ENCODE measurements around the gene KCNC1. TPM values are rescaled to one million over a fixed set of nuclear protein-coding genes. Genes with fewer than 3 reads are reported as not detected.

KCNC1 gene
- total and polyA plus RNA-seq, 4 donors = not detected

- WGBS, 2 donors = 7 to 8% methylated on average over 39 to 68 of the region's 68 CpGs
- no peaks in the 10 kb centered on the region for H3K27me3 ChIP-seq (ENCODE audit: control insufficient read depth in 1 of 2, insufficient read depth in 2 of 2, low read length in 1 of 2)
- H3K27ac ChIP-seq (ENCODE audit: low read depth in 1 of 2, low read length in 2 of 2) = no peak overlapping the region
- DNase-seq (no peak), ATAC-seq (ENCODE audit: low FRiP score) (no peak)
- H3K4me3 ChIP-seq (ENCODE audit: low read length in 2 of 2) = no peak overlapping the region
- intact Hi-C loops (cut with DNase I) = no loop called here
- no peaks in the 10 kb centered on the region for H3K9me3 ChIP-seq (ENCODE audit: control insufficient read depth, low read length)
- no peaks in the 10 kb centered on the region for H3K4me1 ChIP-seq (ENCODE audit: control insufficient read depth in 1 of 2, insufficient read depth in 2 of 2, low read length in 2 of 2)
- no peaks in the 10 kb centered on the region for H3K36me3 ChIP-seq (ENCODE audit: control insufficient read depth in 1 of 2, insufficient read depth in 2 of 2, low read length in 1 of 2)
Observed at GRCh38 chr11:17695454-17696441, 38.8 kb upstream of the KCNC1 start.

DNA sequence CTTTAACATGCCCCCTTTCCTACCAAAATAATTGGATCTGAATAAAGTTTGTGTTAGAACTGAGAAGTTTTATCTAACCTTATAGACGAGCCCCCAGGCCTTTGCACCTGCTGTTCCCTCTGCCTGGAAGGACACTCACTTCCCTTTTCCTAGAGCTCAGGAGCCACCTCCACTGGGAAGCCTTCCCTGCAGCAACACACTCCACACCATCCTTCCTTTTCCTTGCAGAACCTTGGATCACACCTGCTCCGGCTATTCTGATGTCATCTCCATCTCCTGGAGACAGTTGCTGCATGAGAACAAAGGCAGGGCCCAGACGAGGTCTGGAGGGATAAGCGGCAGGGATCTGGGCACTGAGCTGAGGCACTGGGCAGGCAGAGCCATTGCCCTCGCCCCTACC is 37.8 kb upstream of the KCNC1 start:
- Histone ChIP-seq H3K36me3 (ENCODE audit: control insufficient read depth in 1 of 2, insufficient read depth in 2 of 2, low read length in 1 of 2) (no peaks in the 10 kb centered on the region), H3K9me3 (ENCODE audit: control insufficient read depth, low read length) (no peaks in the 10 kb centered on the region), H3K27ac (ENCODE audit: low read depth in 1 of 2, low read length in 2 of 2) (no peak overlapping the region), H3K27me3 (ENCODE audit: control insufficient read depth in 1 of 2, insufficient read depth in 2 of 2, low read length in 1 of 2) (no peaks in the 10 kb centered on the region), H3K4me1 (ENCODE audit: control insufficient read depth in 1 of 2, insufficient read depth in 2 of 2, low read length in 2 of 2) (no peaks in the 10 kb centered on the region), H3K4me3 (ENCODE audit: low read length in 2 of 2) (no peak overlapping the region)
- ATAC-seq (ENCODE audit: low FRiP score) = no peak
- 83 to 84% methylated on average over 5 of the region's 5 CpGs for WGBS, 2 donors
- intact Hi-C loops (cut with DNase I) = no loop called here
- no peak for DNase-seq

DNA sequence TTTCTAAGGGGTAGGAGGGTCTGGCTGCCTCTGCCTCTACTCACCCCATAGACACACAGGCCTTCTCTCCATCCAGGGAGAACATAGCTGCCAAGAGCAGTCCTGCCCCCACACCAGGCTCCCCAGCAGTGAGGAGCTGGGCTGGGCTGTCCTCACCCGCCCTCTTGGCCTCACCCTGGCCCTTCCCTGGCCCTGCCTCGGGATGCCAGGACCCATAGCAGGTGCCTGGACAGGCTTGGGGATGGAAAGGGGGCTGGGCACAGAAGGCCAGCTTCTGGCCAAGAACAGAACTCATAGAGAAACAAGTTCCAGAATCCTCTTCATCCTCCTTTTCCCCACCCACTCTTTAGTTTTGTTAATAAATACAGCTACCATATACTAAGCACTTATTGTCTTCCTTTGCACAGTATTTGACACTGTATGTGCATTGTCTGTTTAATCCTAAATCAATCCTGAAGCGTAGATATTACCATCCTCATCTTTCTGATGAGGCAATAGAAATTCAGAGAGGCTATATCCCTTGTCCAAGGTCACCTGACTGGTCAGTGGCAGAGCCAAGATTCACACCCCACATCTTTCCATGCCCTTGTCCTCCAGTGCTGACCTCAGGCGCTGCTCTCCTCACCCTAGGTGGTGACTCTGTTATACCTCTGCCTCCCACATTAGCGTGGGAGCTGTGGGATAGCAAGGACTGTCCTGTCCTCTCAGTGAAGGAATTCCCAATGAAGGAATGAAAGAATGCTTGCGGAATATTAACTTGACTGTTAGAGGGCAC is 37.2 kb upstream of the KCNC1 start:
- Histone ChIP-seq H3K4me3 (ENCODE audit: low read length in 2 of 2) (no peak overlapping the region), H3K36me3 (ENCODE audit: control insufficient read depth in 1 of 2, insufficient read depth in 2 of 2, low read length in 1 of 2) (no peaks in the 10 kb centered on the region), H3K4me1 (ENCODE audit: control insufficient read depth in 1 of 2, insufficient read depth in 2 of 2, low read length in 2 of 2) (no peaks in the 10 kb centered on the region), H3K9me3 (ENCODE audit: control insufficient read depth, low read length) (no peaks in the 10 kb centered on the region), H3K27ac (ENCODE audit: low read depth in 1 of 2, low read length in 2 of 2) (no peak overlapping the region), H3K27me3 (ENCODE audit: control insufficient read depth in 1 of 2, insufficient read depth in 2 of 2, low read length in 1 of 2) (no peaks in the 10 kb centered on the region)
- ATAC-seq (ENCODE audit: low FRiP score) (no peak), DNase-seq (no peak)
- WGBS, 2 donors = 65 to 70% methylated on average over 6 of the region's 6 CpGs
- intact Hi-C loops (cut with DNase I) = no loop called here

DNA sequence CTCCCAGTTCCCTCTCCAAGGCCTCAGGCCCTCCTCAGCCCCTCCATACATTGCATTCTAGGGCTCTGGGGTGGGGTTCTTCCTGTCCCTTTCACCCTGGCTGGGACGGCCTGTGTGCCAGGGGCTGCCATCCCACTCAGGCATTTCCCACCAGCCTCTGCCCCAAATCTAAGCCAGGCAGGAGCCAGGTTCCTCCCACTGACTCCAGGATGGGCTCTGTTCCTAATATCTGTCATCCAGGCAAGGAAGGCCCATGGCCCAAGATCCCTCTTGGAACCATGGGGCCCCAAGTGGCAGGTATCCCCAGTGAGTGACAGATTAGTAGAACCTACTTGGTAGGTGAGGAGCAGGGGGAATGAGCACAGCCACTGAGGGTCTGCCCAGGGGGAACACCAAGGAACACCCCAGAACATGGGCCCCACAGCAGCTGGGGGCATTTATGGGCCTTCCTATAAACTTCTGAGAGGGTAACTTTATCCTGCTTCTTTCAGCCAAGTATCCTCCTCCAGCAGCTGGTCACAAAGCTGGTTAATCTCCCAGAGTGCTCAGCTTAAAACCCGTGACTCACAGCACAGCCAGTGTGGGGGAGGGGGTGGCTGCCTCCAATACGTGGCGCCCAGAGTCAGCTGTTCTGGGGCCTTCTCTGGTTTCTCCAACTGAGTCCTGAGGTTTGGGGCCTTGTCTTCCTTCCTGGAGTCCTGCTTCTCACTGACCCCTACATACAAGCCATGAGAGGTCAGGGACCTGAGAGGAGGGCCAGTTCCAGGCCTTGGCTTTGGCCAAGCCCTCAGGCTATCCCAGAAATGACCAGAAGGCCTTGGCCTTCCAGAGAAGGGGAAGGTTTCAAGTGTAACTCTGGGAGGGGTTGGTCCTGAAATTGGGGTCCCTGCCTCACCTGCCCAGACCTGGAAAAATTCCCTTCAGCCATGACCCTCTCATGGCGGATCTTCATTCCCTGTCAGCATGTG is 35.1 kb upstream of the KCNC1 start:
- intact Hi-C loops (cut with DNase I) = no loop called here
- ATAC-seq (ENCODE audit: low FRiP score) (no peak), DNase-seq (no peak)
- H3K4me1 ChIP-seq (ENCODE audit: control insufficient read depth in 1 of 2, insufficient read depth in 2 of 2, low read length in 2 of 2) = no peaks in the 10 kb centered on the region
- H3K9me3 ChIP-seq (ENCODE audit: control insufficient read depth, low read length) = no peaks in the 10 kb centered on the region
- no peaks in the 10 kb centered on the region for H3K36me3 ChIP-seq (ENCODE audit: control insufficient read depth in 1 of 2, insufficient read depth in 2 of 2, low read length in 1 of 2)
- 63 to 76% methylated on average over 5 of the region's 5 CpGs for WGBS, 2 donors
- H3K27ac ChIP-seq (ENCODE audit: low read depth in 1 of 2, low read length in 2 of 2) = no peak overlapping the region
- no peaks in the 10 kb centered on the region for H3K27me3 ChIP-seq (ENCODE audit: control insufficient read depth in 1 of 2, insufficient read depth in 2 of 2, low read length in 1 of 2)
- no peak overlapping the region for H3K4me3 ChIP-seq (ENCODE audit: low read length in 2 of 2)

GRCh38 chr11:17700991-17701390 is 33.6 kb upstream of the KCNC1 start:
- WGBS, 2 donors = 81 to 86% methylated on average over 4 of the region's 4 CpGs
- H3K9me3 ChIP-seq (ENCODE audit: control insufficient read depth, low read length) = no peaks in the 10 kb centered on the region
- no peaks in the 10 kb centered on the region for H3K36me3 ChIP-seq (ENCODE audit: control insufficient read depth in 1 of 2, insufficient read depth in 2 of 2, low read length in 1 of 2)
- intact Hi-C loops (cut with DNase I) = no loop called here
- H3K4me1 ChIP-seq (ENCODE audit: control insufficient read depth in 1 of 2, insufficient read depth in 2 of 2, low read length in 2 of 2) = no peaks in the 10 kb centered on the region
- no peaks in the 10 kb centered on the region for H3K27me3 ChIP-seq (ENCODE audit: control insufficient read depth in 1 of 2, insufficient read depth in 2 of 2, low read length in 1 of 2)
- no peak overlapping the region for H3K27ac ChIP-seq (ENCODE audit: low read depth in 1 of 2, low read length in 2 of 2)
- no peak for ATAC-seq (ENCODE audit: low FRiP score)
- no peak overlapping the region for H3K4me3 ChIP-seq (ENCODE audit: low read length in 2 of 2)
- DNase-seq = no peak

DNA sequence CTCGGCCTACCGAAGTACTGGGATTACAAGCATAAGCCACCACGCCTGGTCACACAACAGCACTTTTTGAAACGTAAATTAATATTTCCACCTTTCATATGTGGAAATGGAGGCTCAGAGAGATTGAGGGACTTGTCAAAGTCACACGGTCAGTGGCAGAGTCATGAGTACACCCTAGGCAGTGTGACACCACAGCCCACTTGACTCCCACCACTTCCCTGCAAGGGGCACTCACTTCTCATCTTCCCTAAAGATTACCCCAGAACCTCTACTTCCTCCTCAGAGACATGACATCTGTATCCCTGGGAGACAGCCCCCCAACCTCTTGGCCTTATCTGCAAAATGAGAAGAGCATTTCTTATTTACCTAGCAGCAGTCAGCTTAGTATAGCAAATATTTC is 31.7 kb upstream of the KCNC1 start:
- intact Hi-C loops (cut with DNase I) = no loop called here
- DNase-seq = no peak
- H3K9me3 ChIP-seq (ENCODE audit: control insufficient read depth, low read length) = no peaks in the 10 kb centered on the region
- H3K27ac ChIP-seq (ENCODE audit: low read depth in 1 of 2, low read length in 2 of 2) = no peak overlapping the region
- no peaks in the 10 kb centered on the region for H3K4me1 ChIP-seq (ENCODE audit: control insufficient read depth in 1 of 2, insufficient read depth in 2 of 2, low read length in 2 of 2)
- no peaks in the 10 kb centered on the region for H3K27me3 ChIP-seq (ENCODE audit: control insufficient read depth in 1 of 2, insufficient read depth in 2 of 2, low read length in 1 of 2)
- 68 to 73% methylated on average over 5 of the region's 5 CpGs for WGBS, 2 donors
- no peak overlapping the region for H3K4me3 ChIP-seq (ENCODE audit: low read length in 2 of 2)
- no peaks in the 10 kb centered on the region for H3K36me3 ChIP-seq (ENCODE audit: control insufficient read depth in 1 of 2, insufficient read depth in 2 of 2, low read length in 1 of 2)
- no peak for ATAC-seq (ENCODE audit: low FRiP score)

- Histone ChIP-seq H3K9me3 (ENCODE audit: control insufficient read depth, low read length) (no peaks in the 10 kb centered on the region), H3K27me3 (ENCODE audit: control insufficient read depth in 1 of 2, insufficient read depth in 2 of 2, low read length in 1 of 2) (no peaks in the 10 kb centered on the region), H3K4me3 (ENCODE audit: low read length in 2 of 2) (no peak overlapping the region), H3K36me3 (ENCODE audit: control insufficient read depth in 1 of 2, insufficient read depth in 2 of 2, low read length in 1 of 2) (no peaks in the 10 kb centered on the region), H3K4me1 (ENCODE audit: control insufficient read depth in 1 of 2, insufficient read depth in 2 of 2, low read length in 2 of 2) (no peaks in the 10 kb centered on the region), H3K27ac (ENCODE audit: low read depth in 1 of 2, low read length in 2 of 2) (no peak overlapping the region)
- DNase-seq = no peak
- intact Hi-C loops (cut with DNase I) = no loop called here
- no peak for ATAC-seq (ENCODE audit: low FRiP score)
- 93 to 95% methylated on average over 2 of the region's 2 CpGs for WGBS, 2 donors
Observed at GRCh38 chr11:17703951-17704350, 30.6 kb upstream of the KCNC1 start.

DNA sequence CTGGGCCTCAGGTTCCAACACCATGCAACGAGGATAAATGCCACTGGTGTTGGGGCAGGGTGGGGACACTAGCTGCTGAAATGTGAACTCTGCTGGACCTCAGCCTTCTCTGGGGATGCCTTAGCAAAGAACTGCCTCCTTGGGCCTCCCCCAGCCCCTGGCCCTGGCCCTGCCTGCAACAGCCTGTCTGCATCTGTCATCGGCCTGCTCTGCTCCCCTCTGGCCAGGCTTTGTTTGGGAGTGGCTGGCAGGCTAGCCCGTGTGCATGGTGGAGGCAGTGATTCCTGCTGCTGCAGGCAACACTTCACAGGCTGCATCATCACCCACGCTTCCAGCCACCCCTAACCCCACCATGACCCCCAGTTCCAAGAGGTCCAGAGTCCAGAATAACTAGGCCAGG is 26.8 kb upstream of the KCNC1 start:
- Histone ChIP-seq H3K27me3 (ENCODE audit: control insufficient read depth in 1 of 2, insufficient read depth in 2 of 2, low read length in 1 of 2) (no peaks in the 10 kb centered on the region), H3K4me3 (ENCODE audit: low read length in 2 of 2) (no peak overlapping the region), H3K27ac (ENCODE audit: low read depth in 1 of 2, low read length in 2 of 2) (no peak overlapping the region), H3K4me1 (ENCODE audit: control insufficient read depth in 1 of 2, insufficient read depth in 2 of 2, low read length in 2 of 2) (no peaks in the 10 kb centered on the region), H3K36me3 (ENCODE audit: control insufficient read depth in 1 of 2, insufficient read depth in 2 of 2, low read length in 1 of 2) (no peaks in the 10 kb centered on the region), H3K9me3 (ENCODE audit: control insufficient read depth, low read length) (no peaks in the 10 kb centered on the region)
- ATAC-seq (ENCODE audit: low FRiP score) (no peak), DNase-seq (no peak)
- WGBS, 2 donors = 57 to 61% methylated on average over 4 of the region's 4 CpGs
- intact Hi-C loops (cut with DNase I) = no loop called here
